HG03521 (cell line): ENCODE results near the gene ZMYND19.
"Not testable (repeated sequence)": the region's sequence is repeated elsewhere in the genome, so short reads cannot be mapped to it uniquely, and the experiment has no call there.

Experiments used
- ATAC-seq: cut with Tn5 transposase; IDR thresholded peaks from one replicate; pipeline ENCODE4 v1.9.1; 2021; ENCODE audit warnings: mild to moderate bottlenecking, moderate library complexity; ENCODE audit not compliant: unreplicated experiment

Gene ZMYND19

DNA sequence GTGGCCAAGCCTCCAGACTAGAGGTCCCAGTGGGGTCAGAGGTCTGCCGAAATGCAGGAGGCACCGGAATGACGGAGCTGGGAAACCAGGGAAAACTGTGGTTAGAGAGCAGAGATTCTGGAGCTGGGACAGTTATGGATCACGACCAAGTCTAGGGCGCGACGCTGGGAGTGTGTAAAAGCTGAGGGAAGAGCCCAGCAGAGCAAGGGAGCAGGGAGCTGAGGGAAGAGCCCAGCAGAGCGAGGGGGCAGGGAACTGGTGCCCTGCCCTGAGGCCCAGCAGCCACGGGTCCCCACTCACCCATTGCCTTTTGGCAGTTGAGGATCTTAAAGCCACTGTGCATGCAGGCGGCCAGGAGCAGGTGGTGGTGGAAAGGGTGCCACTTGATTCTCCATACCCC, 26.2 kb downstream of the ZMYND19 start:
- ATAC-seq = no peak

- no peak for ATAC-seq
Measured at GRCh38 chr9:137558127-137558526, 32.2 kb downstream of the ZMYND19 start.

GRCh38 chr9:137556069-137556838, 34.1 kb downstream of the ZMYND19 start:
- ATAC-seq = no peak

- no peak for ATAC-seq
Measured at GRCh38 chr9:137555179-137555578, 35.1 kb downstream of the ZMYND19 start.

GRCh38 chr9:137554349-137554748, 36.0 kb downstream of the ZMYND19 start:
- ATAC-seq = no peak

GRCh38 chr9:137553654-137554053, 36.7 kb downstream of the ZMYND19 start:
- ATAC-seq = not testable (repeated sequence)

DNA sequence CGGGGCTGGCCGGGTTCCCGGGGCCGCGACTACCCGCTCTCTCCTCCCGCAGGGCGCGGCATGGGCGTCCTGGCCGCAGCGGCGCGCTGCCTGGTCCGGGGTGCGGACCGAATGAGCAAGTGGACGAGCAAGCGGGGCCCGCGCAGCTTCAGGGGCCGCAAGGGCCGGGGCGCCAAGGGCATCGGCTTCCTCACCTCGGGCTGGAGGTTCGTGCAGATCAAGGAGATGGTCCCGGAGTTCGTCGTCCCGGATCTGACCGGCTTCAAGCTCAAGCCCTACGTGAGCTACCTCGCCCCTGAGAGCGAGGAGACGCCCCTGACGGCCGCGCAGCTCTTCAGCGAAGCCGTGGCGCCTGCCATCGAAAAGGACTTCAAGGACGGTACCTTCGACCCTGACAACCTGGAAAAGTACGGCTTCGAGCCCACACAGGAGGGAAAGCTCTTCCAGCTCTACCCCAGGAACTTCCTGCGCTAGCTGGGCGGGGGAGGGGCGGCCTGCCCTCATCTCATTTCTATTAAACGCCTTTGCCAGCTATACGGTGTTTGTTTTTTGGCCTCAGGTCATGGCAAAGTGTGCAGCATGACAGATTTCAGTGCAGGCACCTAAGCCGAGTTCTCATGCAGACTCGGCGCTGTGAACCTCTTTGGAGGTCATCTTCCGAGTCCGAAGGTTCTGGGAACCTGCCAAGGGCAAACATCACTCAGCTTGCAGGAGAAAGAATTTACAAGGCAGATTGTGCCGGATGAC, 38.1 kb downstream of the ZMYND19 start:
- no peak for ATAC-seq

DNA sequence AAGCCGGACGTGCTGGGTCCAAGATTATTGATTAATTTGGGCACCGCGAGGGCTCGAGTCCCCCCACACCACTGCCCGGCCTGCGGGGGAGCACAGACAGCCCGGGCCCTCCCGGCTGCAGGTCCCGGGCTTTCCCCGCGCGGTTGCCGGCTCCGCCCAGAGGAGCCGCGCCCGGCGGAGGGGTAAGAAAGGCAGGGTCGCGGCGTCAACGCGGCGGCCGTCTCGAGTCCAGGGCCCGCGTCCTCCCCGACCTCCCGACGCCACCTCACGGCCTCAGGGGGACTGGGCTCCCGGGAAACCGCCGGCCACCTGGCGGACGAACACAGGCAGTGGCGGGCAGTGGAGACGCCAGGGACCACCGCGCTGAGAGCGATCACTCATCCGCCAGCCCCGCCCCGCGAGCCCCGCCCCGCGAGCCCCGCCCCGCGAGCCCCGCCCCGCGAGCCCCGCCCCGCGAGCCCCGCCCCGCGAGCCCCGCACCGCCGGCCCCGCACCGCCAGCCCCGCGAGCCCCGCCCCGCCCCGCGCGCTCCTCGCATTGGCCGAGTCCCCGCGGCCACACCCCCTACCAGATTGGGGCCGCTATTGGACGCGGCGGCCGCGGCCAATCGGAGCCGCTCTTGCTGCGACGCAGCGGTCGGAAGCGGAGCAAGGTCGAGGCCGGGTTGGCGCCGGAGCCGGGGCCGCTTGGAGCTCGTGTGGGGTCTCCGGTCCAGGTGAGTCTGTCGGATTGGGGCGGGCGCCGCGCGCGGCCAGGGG, 38.9 kb downstream of the ZMYND19 start, which contains the start of gene MRPL41:
Gene MRPL41 (plus strand): TSS at position 616 of the 758 bp plus-strand sequence. CDS start 203 bp downstream, outside the sequence.
- peak; percentile 89 for ATAC-seq

DNA sequence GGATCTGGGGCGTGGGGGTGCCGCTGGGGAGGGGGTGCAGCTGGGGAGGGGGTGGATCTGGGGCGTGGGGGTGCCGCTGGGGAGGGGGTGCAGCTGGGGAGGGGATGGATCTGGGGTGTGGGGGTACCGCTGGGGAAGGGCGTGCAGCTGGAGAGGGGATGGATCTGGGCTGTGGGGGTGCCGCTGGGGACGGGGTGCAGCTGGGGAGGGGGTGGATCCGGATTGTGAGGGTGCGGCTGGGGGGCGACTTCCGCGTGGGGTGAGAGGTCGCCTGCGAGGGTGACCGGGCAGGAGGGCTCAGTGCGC, 39.4 kb downstream of the ZMYND19 start:
- not testable (repeated sequence) for ATAC-seq

- no peak for ATAC-seq
Measured at GRCh38 chr9:137550231-137550621, 40.1 kb downstream of the ZMYND19 start, which contains the start of gene PNPLA7. PNPLA7 (minus strand) TSS chr9:137550402; CDS start chr9:137550197, 205 bp downstream.

GRCh38 chr9:137547687-137548543, 42.4 kb downstream of the ZMYND19 start:
- ATAC-seq = no peak

- ATAC-seq = no peak
Measured at GRCh38 chr9:137545123-137545522, 45.2 kb downstream of the ZMYND19 start.

GRCh38 chr9:137544176-137544760, 46.0 kb downstream of the ZMYND19 start:
- no peak for ATAC-seq

DNA sequence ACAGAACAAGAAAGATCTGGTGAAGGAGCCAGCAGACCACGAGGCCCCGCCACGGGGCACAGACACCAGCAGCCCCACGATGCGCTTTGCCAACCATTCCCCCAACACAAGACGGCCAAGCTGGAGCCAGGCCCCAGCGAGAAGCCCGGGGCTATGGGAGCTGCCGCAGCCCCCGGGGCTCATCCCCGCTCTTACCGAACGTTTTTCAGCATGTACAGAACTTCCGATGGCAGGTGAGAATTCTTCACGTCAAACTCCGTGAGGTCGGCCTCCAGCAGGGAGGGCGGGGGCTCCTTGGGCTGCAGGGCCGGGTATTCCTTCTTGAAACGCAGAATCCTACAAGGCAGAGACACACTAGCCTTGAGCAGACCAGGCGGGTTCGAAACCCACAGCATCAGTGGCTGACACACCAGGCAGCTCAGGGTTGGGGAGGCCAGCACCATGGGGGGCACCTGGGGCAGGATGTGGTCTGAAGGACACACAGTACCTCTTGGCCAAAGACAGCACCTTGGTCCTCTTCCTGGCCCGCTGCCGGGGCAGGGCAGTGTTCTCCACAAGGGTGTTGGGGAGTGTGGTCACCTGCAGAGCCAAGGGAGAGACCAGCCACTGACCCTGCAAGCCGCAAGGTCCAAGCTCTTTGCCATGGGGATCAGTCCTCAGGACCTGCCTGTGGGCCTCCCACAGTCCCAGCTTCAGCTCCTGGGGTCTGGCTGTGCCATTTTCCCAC, 46.9 kb downstream of the ZMYND19 start:
- no peak for ATAC-seq

DNA sequence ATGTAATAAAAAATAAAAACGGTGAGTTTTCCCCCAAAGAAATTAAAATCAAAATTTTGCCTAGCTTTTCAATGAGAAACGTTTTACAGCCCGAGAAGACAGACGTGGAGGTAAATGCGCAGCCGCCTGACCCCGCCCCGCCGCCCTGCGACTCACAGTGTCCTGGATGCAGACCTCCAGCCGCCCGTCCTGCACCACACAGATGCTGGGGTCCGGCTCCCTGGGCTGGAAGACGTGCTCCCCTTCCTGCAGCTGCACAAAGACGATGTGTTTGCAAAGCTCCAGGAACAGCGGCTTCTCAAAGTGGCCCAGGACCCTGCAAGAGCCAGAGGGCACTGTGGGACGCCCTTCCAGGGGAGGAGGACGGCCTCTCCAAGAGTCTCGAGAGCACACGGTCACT, 47.8 kb downstream of the ZMYND19 start:
- ATAC-seq = no peak

DNA sequence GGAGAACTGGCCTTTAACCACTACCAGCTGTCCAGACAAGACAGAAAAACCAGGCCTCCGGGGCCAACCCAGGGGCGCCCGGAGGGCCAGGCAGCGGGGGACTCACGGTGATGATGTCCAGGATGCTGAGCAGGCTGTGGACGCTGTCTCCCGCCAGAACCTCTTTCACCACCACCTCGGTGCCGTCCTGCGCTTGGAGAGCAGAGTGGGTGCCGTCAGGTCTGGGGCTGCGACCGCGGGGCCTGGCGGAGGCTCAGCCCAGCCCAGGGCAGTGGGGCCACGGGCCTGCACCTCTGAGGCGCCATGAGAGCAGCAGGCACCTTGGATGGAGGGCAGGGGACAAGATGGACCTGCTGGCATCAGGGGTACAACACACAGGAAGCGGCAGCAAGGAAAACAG, 49.8 kb downstream of the ZMYND19 start:
- ATAC-seq = no peak

GRCh38 chr9:137538058-137538457, 52.3 kb downstream of the ZMYND19 start:
- no peak for ATAC-seq

- ATAC-seq = not testable (repeated sequence)
Measured at GRCh38 chr9:137536594-137537131, 53.6 kb downstream of the ZMYND19 start.

DNA sequence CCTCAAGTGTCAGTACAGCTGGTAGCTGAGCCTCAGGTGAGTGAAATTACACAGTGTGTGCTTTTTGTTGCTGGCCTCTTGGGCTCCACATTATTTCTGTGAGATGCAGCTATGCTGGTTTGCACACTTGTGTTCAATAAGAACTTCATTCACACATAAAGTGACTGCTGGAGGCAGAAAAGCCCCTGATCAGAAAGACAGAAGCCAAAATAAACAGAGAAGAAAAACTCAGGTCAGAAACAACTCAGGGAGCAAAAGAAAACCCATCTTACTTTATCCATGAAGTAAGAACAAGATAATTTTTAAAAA, 55.2 kb downstream of the ZMYND19 start:
- no peak for ATAC-seq
